ENCODE data around the gene FBXO7.
"Not testable (repeated sequence)": the region's sequence is repeated elsewhere in the genome, so short reads cannot be mapped to it uniquely, and the experiment has no call there.

FBXO7 gene

GRCh38 chr22:32477596-32477995, 3.0 kb downstream of the FBXO7 start:
- Histone ChIP-seq H3K9ac (ENCODE audit: low read depth, low read length) (no peak overlapping the region), H3K36me3 (ENCODE audit: insufficient read depth, low read length) (peaks cover 27% of the 10 kb centered on the region), H3K27ac (ENCODE audit: low read length) (no peak overlapping the region), H3K79me2 (ENCODE audit: insufficient read depth, low read length) (peaks cover 80% of the 10 kb centered on the region), H2AFZ (ENCODE audit: low read depth, low read length) (no peak overlapping the region), H3K9me3 (ENCODE audit: insufficient read depth, low read length, severe bottlenecking) (no peaks in the 10 kb centered on the region), H3K4me2 (ENCODE audit: insufficient read depth, low read length) (peak overlapping the region; percentile 79; the same call in 1 of the 2 replicates), H4K20me1 (ENCODE audit: insufficient read depth, low read length) (peaks cover 36% of the 10 kb centered on the region; the same call in 1 of the 2 replicates), H3K4me1 (ENCODE audit: insufficient read depth, low read length) (peaks cover 27% of the 10 kb centered on the region), H3K27me3 (ENCODE audit: insufficient read depth, low read length, poor library complexity) (no peaks in the 10 kb centered on the region), H3K4me3 (ENCODE audit: low read depth in 1 of 2, low read length in 2 of 2) (no peak overlapping the region; a peak in 1 of 4 replicates)
- DNase-seq = no peak
- no peak for TF ChIP-seq EZH2 (IDR thresholded peaks at IDR 0.05; ENCODE audit: borderline replicate concordance, low read depth, low read length, severe bottlenecking)
- TF ChIP-seq CTCF (IDR thresholded peaks at IDR 0.05; ENCODE audit: borderline replicate concordance, extremely low read depth, low read length, poor library complexity, severe bottlenecking) = no peak
- ATAC-seq (ENCODE audit: insufficient read depth, low read depth) = no peak

GRCh38 chr22:32478552-32478951, 3.9 kb downstream of the FBXO7 start:
- ATAC-seq (ENCODE audit: insufficient read depth, low read depth); DNase-seq; H3K9ac ChIP-seq (ENCODE audit: low read depth, low read length); H2AFZ ChIP-seq (ENCODE audit: low read depth, low read length); H3K4me3 ChIP-seq (ENCODE audit: low read depth in 1 of 2, low read length in 2 of 2); H3K9me3 ChIP-seq (ENCODE audit: insufficient read depth, low read length, severe bottlenecking); H3K27me3 ChIP-seq (ENCODE audit: insufficient read depth, low read length, poor library complexity); H3K27ac ChIP-seq (ENCODE audit: low read length); H3K4me2 ChIP-seq (ENCODE audit: insufficient read depth, low read length): not testable (repeated sequence)
- H4K20me1 ChIP-seq (ENCODE audit: insufficient read depth, low read length) = peaks cover 44% of the 10 kb centered on the region
- H3K79me2 ChIP-seq (ENCODE audit: insufficient read depth, low read length) = peaks cover 90% of the 10 kb centered on the region
- peaks cover 22% of the 10 kb centered on the region for H3K4me1 ChIP-seq (ENCODE audit: insufficient read depth, low read length)
- H3K36me3 ChIP-seq (ENCODE audit: insufficient read depth, low read length) = peaks cover 36% of the 10 kb centered on the region

- Histone ChIP-seq H2AFZ (ENCODE audit: low read depth, low read length) (no peak overlapping the region), H3K9ac (ENCODE audit: low read depth, low read length) (no peak overlapping the region), H3K79me2 (ENCODE audit: insufficient read depth, low read length) (peaks cover 93% of the 10 kb centered on the region), H3K4me1 (ENCODE audit: insufficient read depth, low read length) (peaks cover 18% of the 10 kb centered on the region), H3K36me3 (ENCODE audit: insufficient read depth, low read length) (peaks cover 40% of the 10 kb centered on the region), H3K4me2 (ENCODE audit: insufficient read depth, low read length) (no peak overlapping the region), H3K27me3 (ENCODE audit: insufficient read depth, low read length, poor library complexity) (no peaks in the 10 kb centered on the region), H3K27ac (ENCODE audit: low read length) (no peak overlapping the region), H3K4me3 (ENCODE audit: low read depth in 1 of 2, low read length in 2 of 2) (no peak overlapping the region), H3K9me3 (ENCODE audit: insufficient read depth, low read length, severe bottlenecking) (no peaks in the 10 kb centered on the region), H4K20me1 (ENCODE audit: insufficient read depth, low read length) (peaks cover 49% of the 10 kb centered on the region)
- DNase-seq = no peak
- no peak for ATAC-seq (ENCODE audit: insufficient read depth, low read depth)
- no peak for TF ChIP-seq CTCF (IDR thresholded peaks at IDR 0.05; ENCODE audit: borderline replicate concordance, extremely low read depth, low read length, poor library complexity, severe bottlenecking)
- no peak for TF ChIP-seq EZH2 (IDR thresholded peaks at IDR 0.05; ENCODE audit: borderline replicate concordance, low read depth, low read length, severe bottlenecking)
Observed at GRCh38 chr22:32478994-32479393, 4.4 kb downstream of the FBXO7 start.

- H4K20me1 ChIP-seq (ENCODE audit: insufficient read depth, low read length) = peaks cover 56% of the 10 kb centered on the region
- TF ChIP-seq EZH2 (IDR thresholded peaks at IDR 0.05; ENCODE audit: borderline replicate concordance, low read depth, low read length, severe bottlenecking) (no peak), CTCF (IDR thresholded peaks at IDR 0.05; ENCODE audit: borderline replicate concordance, extremely low read depth, low read length, poor library complexity, severe bottlenecking) (no peak)
Observed at GRCh38 chr22:32480238-32480637, 5.6 kb downstream of the FBXO7 start.

More at GRCh38 chr22:32480238-32480637, 5.6 kb downstream of the FBXO7 start:
- Histone ChIP-seq H2AFZ (ENCODE audit: low read depth, low read length) (no peak overlapping the region), H3K9me3 (ENCODE audit: insufficient read depth, low read length, severe bottlenecking) (no peaks in the 10 kb centered on the region), H3K27me3 (ENCODE audit: insufficient read depth, low read length, poor library complexity) (no peaks in the 10 kb centered on the region), H3K9ac (ENCODE audit: low read depth, low read length) (no peak overlapping the region), H3K79me2 (ENCODE audit: insufficient read depth, low read length) (peaks cover 94% of the 10 kb centered on the region), H3K36me3 (ENCODE audit: insufficient read depth, low read length) (peaks cover 52% of the 10 kb centered on the region), H3K4me2 (ENCODE audit: insufficient read depth, low read length) (no peak overlapping the region; the same call in 1 of the 2 replicates), H3K4me1 (ENCODE audit: insufficient read depth, low read length) (peaks cover 17% of the 10 kb centered on the region), H3K4me3 (ENCODE audit: low read depth in 1 of 2, low read length in 2 of 2) (no peak overlapping the region), H3K27ac (ENCODE audit: low read length) (no peak overlapping the region)
- ATAC-seq (ENCODE audit: insufficient read depth, low read depth) (no peak), DNase-seq (no peak)
